GM13976 (cell line): ENCODE data around the gene ASCL1.

ENCODE experiments used
- DNase-seq: peaks from one replicate; pipeline ENCODE4 v3.0.0; 2012; ENCODE audit warnings: low spot score
- CTCF ChIP-seq: IDR thresholded peaks from 2 replicates; pipeline ENCODE4 v1.5.1; 2012; ENCODE audit warnings: borderline replicate concordance, mild to moderate bottlenecking; ENCODE audit not compliant: insufficient read depth; ENCODE audit errors: extremely low read depth, missing control alignments, control extremely low read depth
- in situ Hi-C: fragments of 300-500 bp; cut with MboI; formaldehyde crosslinking; loops from one replicate; pipeline ENCODE4 v1.12.0; 2022; ENCODE audit warnings: low sequenced_read_pairs, mixed read lengths, inconsistent platforms; ENCODE audit not compliant: unreplicated experiment

The ASCL1 gene

GRCh38 chr12:102957339-102958050, at the start of gene ASCL1:
ASCL1 (plus strand) TSS chr12:102957674; CDS start chr12:102958245, 571 bp downstream.
- in situ Hi-C loops, result no loop called here
- peak; percentile 73 for DNase-seq
- TF ChIP-seq CTCF, result no peak

GRCh38 chr12:102907918-102908317, 49.6 kb upstream of the ASCL1 start:
- TF ChIP-seq CTCF, result no peak
- in situ Hi-C loops, result no loop called here
- no peak for DNase-seq

- no peak for DNase-seq
- no peak for TF ChIP-seq CTCF
- in situ Hi-C loops, result no loop called here
Measured at GRCh38 chr12:102910137-102910536, 47.3 kb upstream of the ASCL1 start.

GRCh38 chr12:102910792-102911191, 46.7 kb upstream of the ASCL1 start:
- DNase-seq, result no peak
- in situ Hi-C loops, result no loop called here
- no peak for TF ChIP-seq CTCF

GRCh38 chr12:102911320-102911719, 46.2 kb upstream of the ASCL1 start:
- TF ChIP-seq CTCF, result no peak
- DNase-seq, result no peak
- in situ Hi-C loops, result no loop called here

GRCh38 chr12:102912258-102912657, 45.2 kb upstream of the ASCL1 start:
- TF ChIP-seq CTCF, result no peak
- in situ Hi-C loops, result no loop called here
- DNase-seq, result no peak
